CD14-positive monocyte (primary cell): ENCODE data around the gene CEP89. TPM values are rescaled to one million over a fixed set of nuclear protein-coding genes. Genes with fewer than 3 reads are reported as not detected.

ENCODE experiments used
- DNase-seq, 3 donors: peaks; one replicate each; pipeline ENCODE4 v3.0.0-alpha.2; 2011 to 2022
- H2AFZ ChIP-seq: 2 replicates; pipeline ENCODE4 v1.6.0; 2012; ENCODE audit warnings: mild to moderate bottlenecking, low read depth, low read length, inconsistent platforms; ENCODE audit not compliant: insufficient read depth, poor library complexity, severe bottlenecking
- H3K27ac ChIP-seq, 2 donors: 1 replicate in 1 of 2; 2 replicates in 1 of 2; pipeline ENCODE4 v1.5.1; 2012 to 2013; ENCODE audit warnings: low read length in 2 of 2, control low read depth in 1 of 2, inconsistent platforms in 1 of 2, low read depth in 1 of 2, mild to moderate bottlenecking in 1 of 2
- H3K27me3 ChIP-seq, 2 donors: one replicate each; pipeline versions ENCODE4 v1.6.0 to v1.6.1; 2011 to 2013; ENCODE audit warnings: low read length in 2 of 2; ENCODE audit not compliant: control insufficient read depth in 2 of 2, insufficient read depth in 2 of 2
- H3K36me3 ChIP-seq, 2 donors: replicated peaks in 1 of 2; 1 replicate in 1 of 2; 2 replicates in 1 of 2; pipeline versions ENCODE4 v1.5.1 to v1.6.1; 2012 to 2013; ENCODE audit warnings: low read length in 2 of 2, control low read depth in 1 of 2, inconsistent platforms in 1 of 2, mild to moderate bottlenecking in 1 of 2; ENCODE audit not compliant: insufficient read depth in 2 of 2, control insufficient read depth in 1 of 2
- H3K4me1 ChIP-seq, 2 donors: 1 replicate in 1 of 2; 2 replicates in 1 of 2; pipeline versions ENCODE4 v1.5.1 to v1.6.1; 2012 to 2013; ENCODE audit warnings: low read length in 2 of 2, control low read depth in 1 of 2, inconsistent platforms in 1 of 2, mild to moderate bottlenecking in 1 of 2, moderate library complexity in 1 of 2; ENCODE audit not compliant: insufficient read depth in 2 of 2, control insufficient read depth in 1 of 2
- H3K4me2 ChIP-seq: replicated peaks from 2 replicates; pipeline ENCODE3; 2012; ENCODE audit warnings: low read length, moderate library complexity, mild to moderate bottlenecking; ENCODE audit not compliant: poor library complexity, severe bottlenecking; ENCODE audit errors: extremely low read depth
- H3K4me3 ChIP-seq, 3 experiments: fragments of 200-600 bp in 1 of 3; sonication (generic) in 1 of 3; replicated peaks in 1 of 3; 1 replicate in 2 of 3; 2 replicates in 1 of 3; pipeline ENCODE4 v1.5.1; 2011 to 2013; ENCODE audit warnings: low read length in 3 of 3, mild to moderate bottlenecking in 3 of 3, control low read depth in 2 of 3, low read depth in 2 of 3, inconsistent platforms in 1 of 3, moderate library complexity in 1 of 3
- H3K79me2 ChIP-seq: 2 replicates; pipeline ENCODE4 v1.6.0; 2012; ENCODE audit warnings: mild to moderate bottlenecking, control low read depth, inconsistent platforms, low read length, moderate library complexity; ENCODE audit not compliant: insufficient read depth
- H3K9ac ChIP-seq: 2 replicates; pipeline ENCODE4 v1.6.0; 2017; ENCODE audit warnings: low read length, mild to moderate bottlenecking; ENCODE audit not compliant: insufficient read depth, poor library complexity, severe bottlenecking
- H3K9me3 ChIP-seq, 2 donors: replicated peaks in 1 of 2; 1 replicate in 1 of 2; 2 replicates in 1 of 2; pipeline versions ENCODE4 v1.5.1 to v1.6.1; 2012 to 2013; ENCODE audit warnings: low read length in 2 of 2, control low read depth in 1 of 2; ENCODE audit not compliant: control insufficient read depth in 1 of 2, insufficient read depth in 1 of 2
- H4K20me1 ChIP-seq: 2 replicates; pipeline ENCODE4 v1.6.0; 2012; ENCODE audit warnings: mild to moderate bottlenecking, low read length, control low read depth, moderate library complexity; ENCODE audit not compliant: insufficient read depth
- H3K27ac Mint-ChIP-seq, 7 donors: one replicate each; pipeline ENCODE4 v1.8.0; 2020; ENCODE audit warnings: mild to moderate bottlenecking in 7 of 7, mixed read lengths in 7 of 7, moderate library complexity in 6 of 7, inconsistent platforms in 2 of 7
- H3K27me3 Mint-ChIP-seq, 3 donors: one replicate each; pipeline ENCODE4 v1.8.0; 2021 to 2022; ENCODE audit warnings: low read depth in 3 of 3, mild to moderate bottlenecking in 3 of 3, mixed read lengths in 3 of 3, moderate library complexity in 3 of 3, inconsistent platforms in 1 of 3
- H3K36me3 Mint-ChIP-seq, 2 donors: one replicate each; pipeline ENCODE4 v1.8.0; 2020; ENCODE audit warnings: mixed read lengths in 2 of 2, inconsistent platforms in 1 of 2, mild to moderate bottlenecking in 1 of 2
- H3K4me1 Mint-ChIP-seq: one replicate; pipeline ENCODE4 v1.8.0; 2020; ENCODE audit warnings: mild to moderate bottlenecking, mixed read lengths
- H3K4me3 Mint-ChIP-seq, 2 donors: one replicate each; pipeline ENCODE4 v1.8.0; 2020; ENCODE audit warnings: mild to moderate bottlenecking in 2 of 2, mixed read lengths in 2 of 2, moderate library complexity in 1 of 2
- H3K9me3 Mint-ChIP-seq, 7 donors: one replicate each; pipeline ENCODE4 v1.8.0; 2020 to 2022; ENCODE audit warnings: mixed read lengths in 7 of 7, mild to moderate bottlenecking in 6 of 7, moderate library complexity in 6 of 7, inconsistent platforms in 2 of 7
- CTCF ChIP-seq: fragments of 200-600 bp; IDR thresholded peaks from one replicate; pipeline ENCODE4 v1.8.0; 2022; ENCODE audit warnings: antibody characterized with exemption, mild to moderate bottlenecking
- WGBS: methylation state at CpG from one replicate; pipeline ENCODE4 v1.1.5; 2013; ENCODE audit warnings: missing lambda C conversion rate; ENCODE audit not compliant: insufficient coverage; 5-methylcytosine and 5-hydroxymethylcytosine counted together
- intact Hi-C, 2 donors: fragments of 100-400 bp; cut with micrococcal nuclease; formaldehyde crosslinking; loops; one replicate each; pipeline versions ENCODE4 v1.15.0 to v1.15.1; 2023
- polyA plus RNA-seq, 3 donors: library from polyadenylated mRNA; depleted of rRNA in 1 of 3; unstranded in 2 of 3; stranded (reverse) in 1 of 3; fragments of 300-500 nt in 2 of 3; fragments of >200 nt in 1 of 3; fragmentation: Illumina TruSeq in 2 of 3; gene quantifications; 1 replicate in 2 of 3; 2 replicates in 1 of 3; pipeline ENCODE4 v1.2.3, GENCODE V29; 2012 to 2021

The CEP89 gene
- polyA plus RNA-seq, 3 donors = 4.6 to 6.5 (median 4.7) TPM

- Histone ChIP-seq H3K4me1 (no peaks in the 10 kb centered on the region), H3K36me3 (peaks cover 0 to 11% of the 10 kb centered on the region in 2 donors), H3K27me3 (no peaks in the 10 kb centered on the region), H4K20me1 (no peaks in the 10 kb centered on the region), H3K9ac (no peak overlapping the region), H3K27ac (no peak overlapping the region), H3K79me2 (no peaks in the 10 kb centered on the region), H3K4me2 (no peak overlapping the region), H2AFZ (no peak overlapping the region), H3K9me3 (peaks cover 17 to 24% of the 10 kb centered on the region in 2 donors), H3K4me3 (no peak overlapping the region)
- WGBS = no CpG with 5 or more reads among the region's 2 CpGs
- peaks cover 24 to 39% (median 32%) of the 10 kb centered on the region in 7 donors for H3K9me3 Mint-ChIP-seq
- no peak overlapping the region for H3K27ac Mint-ChIP-seq
- peaks cover 36 to 65% of the 10 kb centered on the region in 2 donors for H3K36me3 Mint-ChIP-seq
- no peak for DNase-seq
- no peak for TF ChIP-seq CTCF
- no peaks in the 10 kb centered on the region for H3K27me3 Mint-ChIP-seq
- intact Hi-C loops = no loop called here
- no peaks in the 10 kb centered on the region for H3K4me1 Mint-ChIP-seq
- H3K4me3 Mint-ChIP-seq = no peak overlapping the region
Measured at GRCh38 chr19:32891609-32892008, 80.1 kb downstream of the CEP89 start.

GRCh38 chr19:32890841-32891240, 80.9 kb downstream of the CEP89 start:
- H3K9me3 ChIP-seq = peaks cover 17 to 24% of the 10 kb centered on the region in 2 donors

More at GRCh38 chr19:32890841-32891240, 80.9 kb downstream of the CEP89 start:
- Mint-ChIP-seq H3K27ac (no peak overlapping the region), H3K4me3 (no peak overlapping the region), H3K9me3 (peaks cover 24 to 39% (median 30%) of the 10 kb centered on the region in 7 donors), H3K4me1 (no peaks in the 10 kb centered on the region), H3K36me3 (peaks cover 34 to 63% of the 10 kb centered on the region in 2 donors), H3K27me3 (no peaks in the 10 kb centered on the region)
- WGBS = 100% methylated on average over 4 of the region's 10 CpGs
- intact Hi-C loops = no loop called here
- no peak overlapping the region for H3K27ac ChIP-seq
- no peak overlapping the region for H2AFZ ChIP-seq
- no peak for DNase-seq
- H3K36me3 ChIP-seq = peaks cover 0 to 11% of the 10 kb centered on the region in 2 donors
- no peak overlapping the region for H3K4me3 ChIP-seq
- no peak for TF ChIP-seq CTCF
- H3K27me3 ChIP-seq = no peaks in the 10 kb centered on the region
- H3K79me2 ChIP-seq = no peaks in the 10 kb centered on the region
- H4K20me1 ChIP-seq = no peaks in the 10 kb centered on the region
- no peaks in the 10 kb centered on the region for H3K4me1 ChIP-seq
- H3K4me2 ChIP-seq = no peak overlapping the region
- H3K9ac ChIP-seq = no peak overlapping the region
